ENCODE data around the gene FAM13A.

DNA sequence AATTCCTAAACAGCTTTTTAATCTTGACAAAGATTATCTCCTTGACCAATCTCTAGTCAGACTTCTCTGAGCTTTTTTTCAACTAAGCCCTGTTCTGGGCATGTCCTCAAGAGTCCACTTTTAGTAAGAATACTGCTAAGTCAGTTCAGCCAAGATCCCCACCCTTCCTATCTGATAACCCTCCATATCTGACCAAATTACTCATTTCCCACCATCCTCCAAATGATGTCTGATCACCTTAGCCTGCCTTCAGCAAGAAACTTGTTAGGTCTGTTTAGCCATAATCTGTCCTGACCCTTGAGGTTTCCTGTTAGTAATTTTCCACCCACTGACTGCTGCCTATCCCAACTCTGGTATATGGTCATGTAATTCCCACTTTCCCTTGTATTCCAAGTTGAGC is 65.2 kb downstream of the FAM13A start:
- TF ChIP-seq, protein P1, sequence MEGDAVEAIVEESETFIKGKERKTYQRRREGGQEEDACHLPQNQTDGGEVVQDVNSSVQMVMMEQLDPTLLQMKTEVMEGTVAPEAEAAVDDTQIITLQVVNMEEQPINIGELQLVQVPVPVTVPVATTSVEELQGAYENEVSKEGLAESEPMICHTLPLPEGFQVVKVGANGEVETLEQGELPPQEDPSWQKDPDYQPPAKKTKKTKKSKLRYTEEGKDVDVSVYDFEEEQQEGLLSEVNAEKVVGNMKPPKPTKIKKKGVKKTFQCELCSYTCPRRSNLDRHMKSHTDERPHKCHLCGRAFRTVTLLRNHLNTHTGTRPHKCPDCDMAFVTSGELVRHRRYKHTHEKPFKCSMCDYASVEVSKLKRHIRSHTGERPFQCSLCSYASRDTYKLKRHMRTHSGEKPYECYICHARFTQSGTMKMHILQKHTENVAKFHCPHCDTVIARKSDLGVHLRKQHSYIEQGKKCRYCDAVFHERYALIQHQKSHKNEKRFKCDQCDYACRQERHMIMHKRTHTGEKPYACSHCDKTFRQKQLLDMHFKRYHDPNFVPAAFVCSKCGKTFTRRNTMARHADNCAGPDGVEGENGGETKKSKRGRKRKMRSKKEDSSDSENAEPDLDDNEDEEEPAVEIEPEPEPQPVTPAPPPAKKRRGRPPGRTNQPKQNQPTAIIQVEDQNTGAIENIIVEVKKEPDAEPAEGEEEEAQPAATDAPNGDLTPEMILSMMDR (IDR thresholded peaks at IDR 0.05), result no peak
- TF ChIP-seq POLR2A (IDR thresholded peaks at IDR 0.05), result no peak

All from heart left ventricle (tissue), 13 donors.